ENCODE measurements around the gene DPAGT1. TPM values are rescaled to one million over a fixed set of nuclear protein-coding genes. Genes with fewer than 3 reads are reported as not detected.
A peak's percentile ranks its signal among the peaks of the same experiment; 100 is the strongest.
"Not testable (repeated sequence)": the region's sequence is repeated elsewhere in the genome, so short reads cannot be mapped to it uniquely, and the experiment has no call there.

The DPAGT1 gene
- total and polyA plus RNA-seq, 2 experiments from 2014 or later: 37.2 to 52.6 TPM

DNA sequence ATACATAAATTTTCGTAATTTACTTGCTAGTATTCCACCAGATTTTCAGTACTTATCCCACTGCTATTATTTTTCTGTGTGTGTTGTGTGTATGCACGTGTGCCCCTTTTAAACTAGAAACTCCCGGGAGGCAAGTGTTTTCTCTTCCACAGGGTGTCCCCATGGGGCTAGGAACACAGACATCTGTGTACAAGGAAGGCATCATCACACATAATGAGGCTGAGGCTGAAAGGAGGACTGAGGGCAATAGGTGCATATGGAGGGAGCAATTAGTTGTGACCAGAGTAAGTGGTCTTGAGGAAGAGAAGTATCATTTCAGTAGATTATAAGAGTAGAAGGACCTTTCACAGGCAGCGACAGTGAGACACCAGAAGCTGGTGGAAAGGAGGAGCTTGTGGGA, 2.1 kb upstream of the DPAGT1 start:
- no peak for DNase-seq (ENCODE audit: low spot score)
- H3K36me3 ChIP-seq (ENCODE audit: insufficient read depth): peaks cover under 1% of the 10 kb centered on the region
- peaks cover 12% of the 10 kb centered on the region for H3K27me3 ChIP-seq (ENCODE audit: insufficient read depth)
- no peak overlapping the region for H2AFZ ChIP-seq
- H3K4me2 ChIP-seq: no peak overlapping the region
- H3K9me3 Mint-ChIP-seq: no peaks in the 10 kb centered on the region
- H3K27me3 Mint-ChIP-seq (ENCODE audit: insufficient read depth, low read depth, poor library complexity): peaks cover 21% of the 10 kb centered on the region
- no peak for ATAC-seq
- peak overlapping the region; percentile 18; the same call in 2 of the 3 replicates for H3K4me3 Mint-ChIP-seq
- TF ChIP-seq JUNB (IDR thresholded peaks at IDR 0.05; ENCODE audit: unreplicated experiment) (no peak), CTCF (conservative IDR thresholded peaks at IDR 0.05; ENCODE audit: low read depth in 2 of 2) (peak in 1 of 2 experiments; percentile 36; a peak in 2 of 4 replicates)
- peaks cover 34% of the 10 kb centered on the region for H3K4me1 ChIP-seq (ENCODE audit: insufficient read depth)
- H3K27ac Mint-ChIP-seq: no peak overlapping the region
- H3K79me2 ChIP-seq (replicated peaks; ENCODE audit: insufficient read depth): peaks cover 15% of the 10 kb centered on the region
- H3K27ac ChIP-seq (ENCODE audit: low read depth): no peak overlapping the region
- peaks cover 34% of the 10 kb centered on the region for H3K4me1 Mint-ChIP-seq
- H3K4me3 ChIP-seq: no peak overlapping the region
- H3K36me3 Mint-ChIP-seq (ENCODE audit: low read depth): peaks cover 3% of the 10 kb centered on the region; the same call in 2 of the 3 replicates
- no peaks in the 10 kb centered on the region for H3K9me2 ChIP-seq (ENCODE audit: insufficient read depth)
- no peaks in the 10 kb centered on the region for H4K20me1 ChIP-seq (replicated peaks; ENCODE audit: insufficient read depth)
- peaks cover 35% of the 10 kb centered on the region for H3F3A ChIP-seq (replicated peaks; ENCODE audit: low read depth)

DNA sequence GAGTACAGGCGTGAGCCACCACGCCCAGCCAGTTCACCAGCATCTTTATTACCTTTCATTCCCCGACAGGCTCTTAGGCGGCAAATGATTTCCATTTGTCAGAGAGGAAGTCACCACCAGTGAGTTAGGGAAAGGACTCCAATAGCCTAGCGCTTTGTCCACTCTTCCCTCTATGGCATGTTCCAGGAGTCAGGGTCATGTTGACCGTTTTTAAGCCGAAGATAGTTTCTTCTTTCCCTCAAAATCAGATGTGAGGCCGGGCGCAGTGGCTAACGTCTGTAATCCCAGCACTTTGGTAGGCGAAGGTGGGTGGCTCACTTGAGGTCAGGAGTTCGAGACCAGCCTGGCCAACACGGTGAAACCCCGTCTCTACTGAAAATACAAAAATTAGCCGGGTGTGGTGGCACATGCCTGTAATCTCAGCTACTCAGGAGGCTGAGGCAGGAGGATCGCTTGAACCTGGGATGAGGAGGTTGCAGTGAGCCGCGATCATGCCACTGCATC, 1.6 kb upstream of the DPAGT1 start:
- Histone ChIP-seq H3K4me2 (peak overlapping the region; percentile 100), H3F3A (replicated peaks; ENCODE audit: low read depth) (peaks cover 31% of the 10 kb centered on the region), H3K4me1 (ENCODE audit: insufficient read depth) (peaks cover 31% of the 10 kb centered on the region), H3K4me3 (peak overlapping the region; percentile 98), H3K27ac (ENCODE audit: low read depth) (peak overlapping the region; percentile 90; the same call in 1 of the 2 replicates), H3K79me2 (replicated peaks; ENCODE audit: insufficient read depth) (peaks cover 15% of the 10 kb centered on the region)
- Mint-ChIP-seq H3K4me1 (peaks cover 28% of the 10 kb centered on the region), H3K4me3 (peak overlapping the region; percentile 80), H3K27me3 (ENCODE audit: insufficient read depth, low read depth, poor library complexity) (peaks cover 15% of the 10 kb centered on the region), H3K27ac (peak overlapping the region; percentile 99; the same call in 1 of the 2 replicates)
- H3K9me2 ChIP-seq (ENCODE audit: insufficient read depth); H3K27me3 ChIP-seq (ENCODE audit: insufficient read depth); H3K9me3 Mint-ChIP-seq; H2AFZ ChIP-seq; ATAC-seq; DNase-seq (ENCODE audit: low spot score); H4K20me1 ChIP-seq (replicated peaks; ENCODE audit: insufficient read depth); H3K36me3 ChIP-seq (ENCODE audit: insufficient read depth); H3K36me3 Mint-ChIP-seq (ENCODE audit: low read depth): not testable (repeated sequence)

GRCh38 chr11:119100994-119101758, 477 bp downstream of the DPAGT1 start:
- Histone ChIP-seq H3K4me2 (peak overlapping the region; percentile 100), H2AFZ (peak overlapping the region; percentile 89), H3K27me3 (ENCODE audit: insufficient read depth) (no peaks in the 10 kb centered on the region), H3K4me3 (peak overlapping the region; percentile 98), H3K36me3 (ENCODE audit: insufficient read depth) (peaks cover 14% of the 10 kb centered on the region), H4K20me1 (replicated peaks; ENCODE audit: insufficient read depth) (no peaks in the 10 kb centered on the region), H3K79me2 (replicated peaks; ENCODE audit: insufficient read depth) (peaks cover 15% of the 10 kb centered on the region), H3K9me2 (ENCODE audit: insufficient read depth) (no peaks in the 10 kb centered on the region), H3K27ac (ENCODE audit: low read depth) (peak overlapping the region; percentile 90), H3F3A (replicated peaks; ENCODE audit: low read depth) (peaks cover 35% of the 10 kb centered on the region), H3K4me1 (ENCODE audit: insufficient read depth) (peaks cover 24% of the 10 kb centered on the region)
- Mint-ChIP-seq H3K4me1 (peaks cover 20% of the 10 kb centered on the region), H3K4me3 (peak overlapping the region; percentile 80), H3K36me3 (ENCODE audit: low read depth) (peaks cover 28% of the 10 kb centered on the region), H3K9me3 (no peaks in the 10 kb centered on the region), H3K27ac (peak overlapping the region; percentile 99), H3K27me3 (ENCODE audit: insufficient read depth, low read depth, poor library complexity) (peaks cover 8% of the 10 kb centered on the region)
- DNase-seq (ENCODE audit: low spot score) (peak; percentile 76), ATAC-seq (peak; percentile 58)
- TF ChIP-seq POLR2AphosphoS5 (IDR thresholded peaks at IDR 0.05; ENCODE audit: low read depth) (peak; percentile 53; the same call in 1 of the 2 replicates), CREB1 (CRISPR knock-in tag; IDR thresholded peaks at IDR 0.05; ENCODE audit: low read depth) (no peak)

Data from GM23338 (cell line).